Pons (tissue), 1 donor: ENCODE data around the gene GDF11.
A peak's percentile ranks its signal among the peaks of the same experiment; 100 is the strongest.

Source experiments
- DNase-seq: peaks from one replicate; pipeline ENCODE4 v3.0.0-alpha.2; 2016; ENCODE audit warnings: low spot score

GDF11 gene

DNA sequence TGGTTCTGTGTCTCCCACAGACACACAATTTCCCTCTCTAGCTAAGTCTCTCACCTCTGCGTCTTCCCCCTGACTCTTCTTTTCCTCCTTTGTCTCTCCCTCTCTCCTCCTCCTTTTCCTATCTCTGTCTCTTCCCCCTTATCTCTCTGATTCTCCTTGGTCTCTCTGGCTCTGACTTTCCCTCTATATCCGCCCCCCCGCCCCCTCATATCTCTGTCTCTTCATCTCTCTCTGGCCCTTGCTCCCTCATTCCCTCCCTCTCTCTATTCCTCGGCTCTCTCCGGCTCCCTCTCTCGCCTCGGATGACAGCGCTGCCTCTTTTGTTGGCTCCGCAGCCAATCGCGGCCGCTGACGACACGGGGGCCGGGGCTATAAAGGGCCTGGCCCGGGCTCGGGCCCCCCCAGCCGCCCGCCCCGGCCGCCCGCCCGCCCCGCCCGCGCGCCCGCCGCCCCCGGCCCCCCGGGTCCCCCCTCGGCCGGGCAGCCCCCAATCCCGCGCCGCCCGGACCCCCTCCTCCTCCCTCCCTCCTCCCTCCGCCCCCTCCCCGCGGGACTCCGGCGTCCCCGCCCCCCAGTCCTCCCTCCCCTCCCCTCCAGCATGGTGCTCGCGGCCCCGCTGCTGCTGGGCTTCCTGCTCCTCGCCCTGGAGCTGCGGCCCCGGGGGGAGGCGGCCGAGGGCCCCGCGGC lies at the start of gene GDF11:
Gene GDF11 (plus strand): TSS at position 404 of the 687 bp plus-strand sequence. CDS start 195 bp downstream, at position 599.
- peak; percentile 79 for DNase-seq

DNA sequence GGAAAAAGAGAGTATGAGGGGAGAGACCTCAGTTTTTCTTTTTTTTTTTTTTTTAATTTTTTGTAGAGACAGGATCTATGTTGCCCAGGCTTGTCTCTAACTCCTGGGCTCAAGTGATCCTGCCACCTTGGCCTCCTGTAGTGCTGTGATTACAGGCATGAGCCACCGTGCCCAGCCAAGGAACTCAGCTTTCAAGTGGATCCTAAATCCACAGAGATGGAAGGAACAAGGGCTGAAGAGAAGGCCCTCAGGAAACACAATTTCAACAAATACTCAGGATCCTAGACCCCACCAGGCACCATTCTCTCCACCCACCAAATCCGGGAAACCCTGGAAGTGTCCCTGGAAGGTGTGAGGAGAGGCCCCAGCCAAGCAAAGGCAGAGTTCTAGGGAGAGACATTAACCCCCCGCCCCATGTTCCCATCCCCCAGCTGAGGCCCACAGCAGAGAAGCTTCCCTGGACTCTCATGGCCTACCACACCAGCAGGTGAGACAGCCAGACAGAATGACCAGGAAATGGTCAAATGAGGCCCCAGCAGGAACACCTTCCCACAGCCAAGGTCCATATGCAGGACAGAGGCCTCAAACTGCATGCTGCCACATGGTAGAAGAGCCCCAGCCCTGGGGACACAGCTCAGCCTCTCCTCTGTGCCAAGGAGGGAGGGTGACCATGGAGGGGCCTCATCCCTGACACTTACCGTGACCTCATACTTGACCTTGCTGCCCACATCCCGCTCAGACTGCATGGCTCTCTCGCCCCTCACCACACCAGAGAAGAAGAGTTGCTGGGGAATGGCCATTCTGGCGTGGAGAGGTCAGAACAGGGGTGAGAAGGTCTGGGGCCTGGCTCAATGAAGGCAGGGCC lies 49.4 kb upstream of the GDF11 start:
- no peak for DNase-seq

DNA sequence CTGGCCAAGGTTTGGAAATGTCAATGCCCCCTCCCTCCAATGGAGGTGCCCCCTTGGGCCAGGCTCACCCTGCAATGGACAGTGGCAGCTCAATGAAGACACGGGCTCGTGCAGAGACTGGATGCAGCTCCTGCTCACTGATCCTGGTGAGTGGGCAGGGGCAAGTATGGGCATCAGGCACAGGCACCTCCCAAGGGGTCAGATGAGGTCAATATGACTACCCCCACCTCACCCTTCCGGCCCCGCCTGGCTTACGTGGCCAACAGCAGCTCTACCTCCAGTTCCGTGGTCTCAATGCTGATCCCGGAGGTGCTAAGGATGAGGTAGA lies 48.8 kb upstream of the GDF11 start:
- no peak for DNase-seq

DNA sequence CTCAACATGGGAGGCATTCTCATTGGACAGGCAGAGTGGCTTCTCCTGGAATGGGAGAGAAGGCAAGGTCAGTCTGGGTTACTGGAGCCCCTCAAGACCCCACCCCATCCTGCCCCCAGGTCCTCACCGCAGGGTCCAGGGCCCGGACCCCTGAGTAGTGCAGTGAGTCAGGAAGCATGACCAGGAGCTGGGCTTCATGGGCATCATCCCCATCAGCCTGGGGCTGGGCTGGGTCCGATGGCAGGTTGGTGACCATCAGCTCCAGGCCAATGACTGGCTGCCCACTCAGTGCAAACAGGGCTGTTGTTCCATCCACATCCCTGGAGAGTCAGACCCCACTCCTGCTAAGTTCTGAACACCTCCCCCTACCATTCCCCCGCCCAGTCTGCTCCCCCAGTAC lies 48.3 kb upstream of the GDF11 start:
- no peak for DNase-seq

DNA sequence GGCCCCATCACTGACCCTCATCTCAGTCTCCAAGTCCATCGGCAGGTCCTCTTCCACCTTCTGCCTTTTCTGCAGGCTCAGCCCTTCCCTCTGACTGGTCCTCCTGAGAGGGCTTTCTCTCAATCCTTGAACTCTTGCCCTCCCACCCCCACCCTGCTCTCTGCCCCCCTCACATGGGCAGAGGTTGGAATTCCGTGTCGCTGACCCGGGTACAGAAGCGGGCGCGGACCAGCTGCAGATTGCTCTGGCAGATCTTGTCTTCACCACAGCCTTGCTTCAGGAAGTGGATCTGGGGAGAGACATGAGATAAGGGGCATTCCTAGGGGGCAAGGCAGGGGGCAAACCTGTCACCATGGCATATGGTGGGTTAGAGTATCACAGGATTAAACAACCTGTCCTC lies 47.6 kb upstream of the GDF11 start:
- no peak for DNase-seq

DNA sequence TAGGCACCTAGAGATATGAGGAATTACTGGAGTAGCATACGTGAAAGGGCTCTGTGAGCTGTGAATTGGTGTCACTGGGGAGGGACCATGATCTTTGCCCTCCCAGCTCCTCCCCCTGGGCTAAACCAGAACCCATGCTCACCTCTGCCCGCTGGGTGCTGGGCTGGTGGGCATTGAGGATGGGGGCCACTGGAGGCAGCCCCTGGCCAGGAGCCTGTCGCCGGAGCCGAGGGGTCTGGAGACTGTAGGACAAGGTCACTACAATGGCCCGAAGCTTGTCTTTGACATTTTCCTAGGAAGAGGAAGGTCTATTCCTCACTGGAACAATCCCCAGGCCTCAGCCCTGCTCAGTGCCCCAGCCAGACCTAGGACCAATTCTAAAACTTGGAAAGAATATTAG lies 46.8 kb upstream of the GDF11 start:
- DNase-seq: no peak

DNA sequence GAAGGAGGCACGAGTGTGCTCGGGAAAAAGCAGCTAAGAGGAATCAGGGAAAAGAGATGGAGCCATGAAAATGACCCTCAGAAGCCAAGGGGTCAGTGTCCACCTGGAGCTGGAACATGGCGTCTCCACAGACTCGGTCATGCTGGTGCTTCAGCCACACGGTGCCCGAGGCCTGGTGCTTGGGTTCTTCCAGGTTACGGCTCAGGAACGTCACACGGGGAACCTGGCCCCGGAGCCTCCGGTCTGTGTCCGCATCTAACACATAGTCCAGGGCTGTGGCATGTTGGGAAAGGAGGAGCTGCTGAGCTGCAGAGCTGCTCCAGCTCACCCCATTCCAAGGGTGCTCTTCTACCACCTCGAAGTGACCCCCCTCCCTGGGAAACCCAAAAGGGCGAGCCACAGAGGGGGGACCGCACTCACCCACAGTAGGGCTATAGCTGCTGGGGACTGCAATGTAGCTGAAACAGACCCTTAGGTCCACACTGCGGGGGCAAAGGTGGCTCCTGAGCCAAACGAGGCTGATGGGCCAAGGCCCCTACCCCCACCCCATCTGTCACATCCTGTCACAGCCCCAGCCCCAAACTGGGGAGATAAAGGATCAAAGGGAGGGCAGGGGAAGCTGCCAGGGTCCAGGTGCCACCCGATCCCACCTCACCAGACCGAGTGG lies 46.0 kb upstream of the GDF11 start:
- DNase-seq: no peak

DNA sequence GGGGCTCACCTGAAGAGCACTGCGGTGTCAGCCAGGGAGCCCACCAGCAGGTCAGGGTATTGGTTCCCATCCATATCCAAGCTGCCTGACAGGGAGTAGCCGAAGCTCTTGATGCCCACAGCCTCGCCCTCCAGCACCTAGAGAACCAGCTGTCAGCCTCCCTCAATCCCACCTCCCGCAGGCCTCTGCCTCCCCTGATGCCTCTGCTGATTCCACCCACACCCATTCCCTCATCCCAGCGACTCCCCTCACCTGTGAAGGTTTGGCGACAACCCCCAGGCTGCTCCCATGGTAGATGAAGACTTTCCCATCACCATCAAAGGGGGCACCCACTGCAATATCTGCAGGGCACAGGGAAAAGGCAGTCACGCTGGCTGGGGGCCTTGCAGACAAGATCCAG lies 45.2 kb upstream of the GDF11 start:
- DNase-seq: no peak

DNA sequence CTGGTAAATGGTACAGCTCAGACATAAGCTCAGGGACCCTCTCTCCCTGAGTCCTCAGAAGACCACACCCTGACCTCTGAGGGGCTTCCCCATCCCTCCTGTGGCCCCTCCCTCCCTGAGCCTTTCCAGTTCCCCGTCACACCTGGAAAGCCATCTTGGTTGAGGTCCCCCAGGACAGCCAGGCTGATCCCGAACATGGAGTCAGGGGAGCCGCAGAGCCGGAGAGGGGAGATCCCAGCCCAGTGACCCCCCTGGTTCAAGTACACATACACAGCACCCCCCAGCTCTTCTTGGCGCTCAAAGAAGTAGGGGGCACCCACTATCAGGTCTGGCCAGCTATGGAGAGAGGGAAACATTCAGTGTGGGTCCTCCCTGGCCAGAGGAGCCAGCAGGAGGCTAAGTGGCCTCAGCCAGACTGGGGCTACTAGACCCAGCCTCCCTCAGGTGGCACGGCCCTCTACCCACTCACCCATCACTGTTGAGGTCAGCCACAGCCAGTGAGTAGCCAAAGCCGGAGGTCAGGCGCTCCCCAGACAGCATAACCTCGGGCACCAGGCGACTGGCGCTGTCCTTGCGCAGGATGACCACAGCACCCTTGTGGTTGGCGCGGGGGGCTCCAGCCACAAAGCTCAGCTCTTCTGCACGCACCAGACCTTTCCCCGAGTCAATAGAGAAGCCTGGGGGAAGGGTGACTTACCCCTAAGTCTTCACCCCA lies 44.5 kb upstream of the GDF11 start:
- DNase-seq: no peak

DNA sequence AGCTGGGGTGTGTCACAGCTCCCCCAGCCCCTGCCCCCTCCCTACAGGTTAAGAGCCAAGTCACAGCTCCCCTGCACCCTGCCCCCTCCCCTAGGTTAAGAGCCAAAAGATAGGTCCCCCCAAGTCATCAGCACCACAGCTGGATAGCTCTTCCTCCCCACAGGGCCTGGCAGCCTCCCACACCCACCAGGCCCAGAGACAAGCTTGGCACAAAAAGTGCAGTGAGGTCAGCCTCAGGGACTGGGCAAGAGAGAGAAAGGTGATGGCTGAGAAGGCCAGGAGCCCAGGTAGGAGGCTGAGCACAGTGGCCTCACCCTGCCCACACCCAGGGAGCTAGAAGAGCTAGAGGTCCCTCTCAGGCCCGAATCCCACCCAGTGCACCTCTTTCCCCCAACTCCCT lies 44.0 kb upstream of the GDF11 start:
- no peak for DNase-seq

DNA sequence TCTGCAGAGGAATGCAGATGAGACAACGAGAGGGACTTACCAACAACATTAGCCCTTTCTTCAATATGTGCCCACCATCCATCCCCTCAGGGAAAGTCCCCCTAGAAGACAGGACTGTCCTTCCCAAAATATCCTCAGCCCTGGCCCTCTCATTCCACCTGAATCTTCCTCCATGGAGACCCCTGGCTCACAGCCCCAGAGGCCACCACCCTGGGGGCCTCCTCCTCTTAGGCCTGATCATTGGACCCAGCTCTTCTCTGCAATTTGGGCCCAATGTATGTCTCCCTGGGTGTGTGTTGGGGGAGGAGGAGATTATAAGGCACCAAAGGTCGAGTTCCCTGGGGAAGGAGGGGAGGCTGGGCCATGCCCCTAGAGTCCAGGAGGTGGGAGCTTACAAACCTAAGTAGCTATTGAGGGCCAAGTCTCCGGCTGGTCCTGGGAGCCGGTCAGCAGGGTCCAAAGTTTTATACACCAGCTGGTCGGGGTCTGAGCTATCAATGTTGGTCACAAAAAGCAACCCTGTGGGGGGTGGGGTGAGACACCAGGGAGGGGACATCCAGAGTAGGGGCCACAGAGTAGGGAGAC lies 43.4 kb upstream of the GDF11 start:
- DNase-seq: no peak

DNA sequence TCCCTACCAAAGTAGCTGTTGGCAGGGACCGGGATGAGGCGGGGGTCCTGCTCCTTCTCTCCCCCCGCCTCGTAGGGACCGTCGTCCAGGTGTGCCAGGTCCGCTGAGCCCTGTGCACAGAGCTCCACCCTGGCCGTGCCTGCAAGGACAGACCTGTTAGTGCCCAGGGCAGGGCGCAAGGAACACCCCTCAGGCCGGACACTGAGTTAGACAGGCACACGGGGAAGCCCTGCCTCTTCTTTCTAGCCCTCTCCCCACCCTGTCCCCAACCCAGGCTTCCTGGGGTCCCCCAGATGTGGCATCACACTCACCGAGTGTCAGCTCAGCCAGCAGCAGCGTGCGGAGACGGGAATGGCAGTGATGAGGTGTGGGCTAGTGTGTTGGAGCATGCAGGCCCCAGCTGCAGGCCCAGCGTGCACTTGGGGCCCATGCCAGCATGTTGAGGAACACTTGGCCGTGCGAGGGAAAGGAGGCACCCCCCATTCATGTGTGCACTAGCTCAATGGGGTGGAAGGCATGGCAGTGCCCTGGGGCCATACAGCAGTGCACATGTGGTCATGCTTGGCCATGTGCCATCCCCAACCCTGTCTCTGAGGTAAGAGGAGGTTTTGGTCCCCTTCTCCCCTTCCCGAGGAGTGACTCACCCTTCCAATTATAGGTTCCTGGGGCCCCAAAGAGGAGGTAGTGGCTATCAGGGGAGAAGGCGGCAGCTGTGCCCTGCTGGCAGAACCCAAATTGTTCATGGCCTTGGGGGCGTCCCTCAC lies 42.5 kb upstream of the GDF11 start:
- no peak for DNase-seq

DNA sequence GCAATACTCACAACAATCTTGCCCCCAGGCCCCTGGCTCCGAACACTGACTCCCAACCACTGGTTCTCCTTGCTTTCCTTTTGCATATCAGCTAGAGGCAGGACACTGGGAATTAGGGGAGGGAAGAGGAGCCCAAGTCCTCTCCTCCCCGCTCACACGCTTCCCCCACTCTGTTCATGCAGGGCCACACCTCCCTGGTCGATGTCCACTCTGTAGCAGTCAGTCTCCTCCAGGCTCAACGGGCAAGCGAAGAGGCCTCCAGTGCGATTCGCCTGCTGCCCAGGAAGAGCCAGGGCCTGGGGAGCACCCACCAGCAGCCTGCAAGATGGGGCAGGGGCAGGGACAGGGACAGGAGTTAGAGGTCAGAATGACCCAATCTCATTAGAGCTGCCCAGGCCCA lies 40.1 kb upstream of the GDF11 start:
- DNase-seq: no peak

DNA sequence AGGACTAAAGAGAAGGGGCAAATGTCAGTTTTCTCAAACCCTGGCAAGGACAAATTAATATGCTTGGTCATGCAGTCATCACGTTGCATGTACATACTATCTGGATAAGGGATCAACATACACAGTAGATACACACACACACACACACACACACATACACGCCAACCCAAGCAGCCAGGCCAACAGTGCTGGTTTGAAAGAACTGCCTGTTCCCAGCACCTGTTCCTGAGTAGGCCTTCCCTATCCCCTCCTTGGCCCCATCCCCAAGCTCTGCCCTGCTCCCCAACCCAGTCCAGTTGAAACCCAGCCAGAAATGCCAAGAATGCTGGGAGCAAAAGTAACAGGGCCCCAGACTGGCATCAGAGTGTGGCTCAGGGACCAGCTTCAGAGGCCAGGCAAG lies 39.6 kb upstream of the GDF11 start:
- DNase-seq: no peak

DNA sequence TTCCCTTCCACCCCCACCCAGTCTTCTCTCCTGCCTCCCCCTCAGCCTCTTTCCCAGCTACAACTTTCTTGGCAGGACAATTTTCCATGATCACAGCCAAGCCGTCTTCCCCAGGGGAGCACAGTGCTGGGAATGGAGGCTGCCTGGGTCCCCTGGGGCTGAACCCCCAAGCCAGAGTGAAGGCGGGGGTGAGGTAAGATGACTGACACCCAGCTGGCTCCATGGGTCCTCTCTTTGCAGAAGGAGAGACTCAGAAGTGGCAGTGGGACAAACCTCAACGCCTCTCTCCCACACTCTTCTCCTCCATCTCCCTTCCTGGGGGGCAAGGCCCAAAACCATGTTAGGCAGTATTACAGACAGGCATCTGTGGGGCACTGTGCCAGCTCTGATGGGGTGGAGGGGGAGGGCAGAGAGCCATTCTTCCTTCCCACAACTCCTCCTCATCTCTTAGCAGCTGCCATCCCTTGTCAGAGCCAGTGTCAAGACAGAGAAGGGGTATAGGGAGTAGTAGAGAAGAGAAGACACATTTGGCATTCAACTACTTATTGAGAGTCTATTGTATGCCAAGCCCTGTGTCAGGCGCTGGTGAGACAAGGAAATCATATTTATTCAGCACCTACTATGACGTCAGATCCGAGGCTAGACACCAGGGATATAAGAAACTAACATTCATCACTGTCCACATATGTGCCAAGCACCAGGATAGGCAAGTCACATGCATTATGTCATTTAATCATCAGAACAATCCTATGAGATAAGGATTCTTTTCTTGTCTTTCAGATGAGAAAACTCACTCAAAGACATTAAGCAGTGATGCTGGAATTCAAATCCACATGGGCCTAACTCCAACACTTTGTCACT lies 38.8 kb upstream of the GDF11 start:
- no peak for DNase-seq

DNA sequence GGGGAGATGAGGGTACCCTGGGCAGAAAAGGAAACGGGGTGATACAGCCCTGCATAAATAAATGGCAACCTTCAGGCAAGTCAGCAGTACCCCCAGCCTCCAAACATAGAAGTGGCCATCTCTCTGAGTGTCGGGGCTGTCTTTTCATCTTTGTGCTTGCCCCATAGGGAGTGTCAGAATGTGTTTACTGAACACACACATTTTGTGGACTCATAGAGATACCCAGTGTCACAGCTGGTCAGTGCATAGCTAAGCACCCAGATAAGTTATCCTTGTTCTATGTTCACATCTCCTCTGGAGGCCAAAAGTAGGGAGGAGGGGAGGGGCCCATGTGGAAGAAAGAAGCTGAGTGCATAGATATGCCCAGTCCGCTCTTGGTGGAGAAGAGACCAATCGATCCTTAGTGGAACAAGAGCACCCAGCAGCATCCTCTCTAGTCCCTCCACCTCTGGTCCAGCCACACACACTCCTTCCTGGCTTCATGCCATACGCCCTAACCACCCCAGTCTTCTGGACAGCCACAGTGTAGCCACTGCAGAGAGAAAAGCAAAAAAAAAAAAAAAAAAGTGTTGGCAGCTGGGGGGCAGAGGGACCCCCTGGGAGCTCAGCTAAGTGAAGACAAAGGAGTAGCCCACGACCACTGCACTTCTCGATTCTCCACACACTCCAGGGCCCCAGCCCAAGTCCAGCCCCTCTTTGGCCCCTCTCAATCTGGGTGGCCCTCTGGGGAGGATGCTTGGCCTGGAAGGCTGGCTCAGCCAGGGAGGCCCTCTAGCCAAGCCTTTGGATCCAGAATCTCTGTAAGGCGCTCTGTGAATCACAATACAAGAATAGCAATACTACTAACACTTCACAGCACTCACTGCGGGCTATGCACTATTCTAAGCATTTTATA lies 37.9 kb upstream of the GDF11 start:
- DNase-seq: no peak

DNA sequence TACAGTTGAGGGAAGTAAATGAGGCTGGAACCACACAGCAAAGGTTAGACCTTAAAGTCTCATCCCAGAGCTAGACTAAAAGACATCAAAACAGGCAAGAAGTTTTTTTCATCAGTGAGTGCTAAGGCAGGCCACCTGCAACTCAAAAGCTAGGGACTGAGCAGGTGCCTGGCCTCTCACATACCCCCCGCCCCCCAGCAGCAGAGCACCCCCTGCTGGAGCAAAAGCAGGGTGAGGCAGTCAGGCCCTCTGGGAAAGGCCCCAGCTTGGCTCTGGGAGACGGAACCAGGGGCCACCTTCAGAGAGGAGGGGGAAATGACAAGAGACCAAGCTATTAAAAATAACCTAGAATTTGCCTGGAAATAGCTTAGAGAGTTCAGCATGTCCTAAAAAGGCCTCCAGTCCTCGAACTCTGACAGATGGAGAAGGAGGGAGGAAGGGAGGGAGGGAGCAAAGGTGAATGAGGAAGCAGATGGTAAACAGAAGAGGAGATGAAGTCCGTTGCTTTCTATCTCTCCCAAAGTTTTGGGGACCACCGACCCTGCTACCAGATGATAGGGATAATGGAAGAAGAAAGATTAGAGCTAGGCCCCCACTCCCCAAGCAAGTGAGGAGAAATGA lies 37.0 kb upstream of the GDF11 start:
- no peak for DNase-seq

DNA sequence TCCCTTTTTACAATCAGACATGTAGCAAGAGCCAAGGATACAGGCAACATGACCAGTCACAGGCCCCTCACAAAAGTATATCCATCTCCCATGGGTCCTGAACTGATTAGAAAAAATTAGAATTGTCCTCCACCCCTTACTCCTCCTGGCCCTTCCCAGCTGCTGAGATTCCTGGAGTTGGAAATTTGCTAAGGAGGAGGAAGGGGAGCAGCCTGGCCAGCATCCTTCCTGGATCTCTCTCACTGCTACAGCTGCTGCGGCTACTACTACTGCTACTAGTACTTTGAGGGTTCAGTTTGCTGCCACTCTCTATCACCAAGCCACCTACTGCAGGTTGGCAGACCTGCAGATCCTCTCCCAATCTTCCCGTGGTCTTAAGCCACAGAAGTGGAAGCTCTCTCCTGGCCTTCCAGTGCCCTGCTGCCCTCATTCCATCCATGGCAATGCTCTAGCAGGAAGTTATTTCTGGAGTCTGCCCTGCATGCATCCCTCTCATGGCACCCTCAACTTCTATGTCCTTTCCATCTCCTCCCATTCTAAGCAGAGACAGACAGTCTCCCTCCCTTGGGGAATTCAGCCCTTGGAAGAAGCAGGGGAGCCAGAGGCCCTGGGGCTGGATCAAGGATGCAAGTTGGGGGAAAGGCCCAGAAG lies 36.2 kb upstream of the GDF11 start:
- DNase-seq: no peak
